Upper lobe of left lung (tissue), 4 donors: ENCODE measurements around the gene HIRIP3.

Source experiments
- CTCF ChIP-seq, 6 experiments: fragments of 450-650 bp in 4 of 6; fragments of 200-600 bp in 2 of 6; sonication (generic) in 2 of 6; IDR thresholded peaks; one replicate each; pipeline ENCODE4 v1.5.1; 2016 to 2019; ENCODE audit warnings: antibody characterized with exemption in 6 of 6
- EP300 ChIP-seq, 4 donors: sonication (generic); formaldehyde crosslinking; IDR thresholded peaks; one replicate each; pipeline ENCODE4 v1.5.1; 2017; ENCODE audit warnings: antibody characterized with exemption in 4 of 4, control low read depth in 2 of 4
- POLR2A ChIP-seq, 4 donors: fragments of 450-650 bp; IDR thresholded peaks; one replicate each; pipeline ENCODE4 v1.5.1; 2016 to 2017; ENCODE audit warnings: antibody characterized with exemption in 4 of 4, mild to moderate bottlenecking in 2 of 4
- POLR2AphosphoS5 ChIP-seq, 2 donors: sonication (generic); formaldehyde crosslinking; IDR thresholded peaks; one replicate each; pipeline ENCODE4 v1.5.1; 2017; ENCODE audit warnings: antibody characterized with exemption in 2 of 2

DNA sequence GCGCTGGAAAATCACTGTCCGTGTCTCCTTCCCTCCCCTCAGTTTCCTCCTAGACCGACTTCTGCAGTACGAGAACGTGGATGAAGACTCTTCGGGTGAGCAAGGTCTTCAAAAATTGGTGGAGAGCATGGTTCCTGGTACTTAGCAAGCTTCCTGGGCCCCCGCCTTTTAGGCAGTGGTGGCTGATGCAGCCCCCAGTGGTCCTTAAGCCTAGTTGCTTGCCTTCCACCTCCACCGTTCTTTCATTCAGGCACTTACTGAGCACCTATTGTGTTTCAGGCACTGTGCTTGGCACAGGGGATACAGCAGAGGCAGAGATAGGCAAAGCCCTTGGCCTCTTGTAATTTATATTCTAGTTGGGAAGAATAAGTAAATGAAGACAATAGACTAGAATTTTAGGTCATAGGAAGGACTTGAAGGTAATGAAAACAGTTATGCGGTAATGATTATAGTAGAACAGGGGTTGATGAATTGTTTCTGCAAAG lies 1.4 kb upstream of the HIRIP3 start:
- TF ChIP-seq POLR2AphosphoS5 (IDR thresholded peaks at IDR 0.05) = no peak
- TF ChIP-seq CTCF (IDR thresholded peaks at IDR 0.05) = no peak
- no peak for TF ChIP-seq EP300 (IDR thresholded peaks at IDR 0.05)
- no peak for TF ChIP-seq POLR2A (IDR thresholded peaks at IDR 0.05)
